Karpas-422 (cell line): Measurements from ENCODE around the gene LARP1B. TPM values are rescaled to one million over a fixed set of nuclear protein-coding genes. Genes with fewer than 3 reads are reported as not detected.
"Not testable (repeated sequence)": the region's sequence is repeated elsewhere in the genome, so short reads cannot be mapped to it uniquely, and the experiment has no call there.

Experiments used
- DNase-seq: peaks from one replicate; pipeline ENCODE4 v3.0.0-alpha.2; 2015
- H2AFZ ChIP-seq: fragments of 200-600 bp; sonication (generic); 2 replicates; pipeline ENCODE4 v1.6.1; 2014; ENCODE audit warnings: antibody characterized with exemption, low read length, mixed read lengths
- H3K27ac ChIP-seq: fragments of 200-600 bp; sonication (generic); 2 replicates; pipeline ENCODE4 v1.5.1; 2014; ENCODE audit warnings: mild to moderate bottlenecking, low read length, moderate library complexity
- H3K27me3 ChIP-seq: fragments of 200-600 bp; sonication (generic); 2 replicates; pipeline ENCODE4 v1.6.1; 2014; ENCODE audit warnings: low read length, mixed read lengths
- H3K36me3 ChIP-seq: fragments of 200-600 bp; sonication (generic); 2 replicates; pipeline ENCODE4 v1.6.1; 2014; ENCODE audit warnings: low read length, mixed read lengths; ENCODE audit not compliant: insufficient read depth
- H3K4me1 ChIP-seq: fragments of 200-600 bp; sonication (generic); 2 replicates; pipeline ENCODE4 v1.6.1; 2014; ENCODE audit warnings: mild to moderate bottlenecking, low read length, mixed read lengths
- H3K4me2 ChIP-seq: fragments of 200-600 bp; sonication (generic); 2 replicates; pipeline ENCODE4 v1.6.1; 2014; ENCODE audit warnings: low read length, low read depth, mild to moderate bottlenecking; ENCODE audit not compliant: poor library complexity, severe bottlenecking
- H3K4me3 ChIP-seq: fragments of 200-600 bp; sonication (generic); 2 replicates; pipeline ENCODE4 v1.5.1; 2014; ENCODE audit warnings: mild to moderate bottlenecking, antibody characterized with exemption, low read length, mixed read lengths
- H3K79me2 ChIP-seq: fragments of 200-600 bp; sonication (generic); 2 replicates; pipeline ENCODE4 v1.6.1; 2014; ENCODE audit warnings: mild to moderate bottlenecking, low read length, mixed read lengths
- H3K9ac ChIP-seq: fragments of 200-600 bp; sonication (generic); 2 replicates; pipeline ENCODE4 v1.6.0; 2014; ENCODE audit warnings: low read length
- H3K9me2 ChIP-seq: fragments of 200-600 bp; sonication (generic), shearing (Covaris generic); replicated peaks from 2 replicates; pipeline ENCODE4 v1.6.0; 2014; ENCODE audit warnings: mild to moderate bottlenecking, low read length, moderate library complexity; ENCODE audit not compliant: insufficient read depth
- H3K9me3 ChIP-seq: fragments of 300-700, 200-600 bp; sonication (generic); 2 replicates; pipeline ENCODE4 v1.6.1; 2014; ENCODE audit warnings: low read length, mixed read lengths
- H4K20me1 ChIP-seq: fragments of 200-600 bp; sonication (generic); 2 replicates; pipeline ENCODE4 v1.6.1; 2014; ENCODE audit warnings: mild to moderate bottlenecking, antibody characterized with exemption, low read length, low read depth; ENCODE audit not compliant: insufficient read depth
- total RNA-seq: library from RNA; depleted of rRNA; stranded (reverse); fragments of >200 nt; shearing (Covaris generic); gene quantifications from 2 replicates; pipeline ENCODE4 v1.2.3, GENCODE V29; 2014; ENCODE audit warnings: low replicate concordance; rRNA removed

The LARP1B gene
- total RNA-seq, 1 experiment from 2014 or later = 62.8 TPM

DNA sequence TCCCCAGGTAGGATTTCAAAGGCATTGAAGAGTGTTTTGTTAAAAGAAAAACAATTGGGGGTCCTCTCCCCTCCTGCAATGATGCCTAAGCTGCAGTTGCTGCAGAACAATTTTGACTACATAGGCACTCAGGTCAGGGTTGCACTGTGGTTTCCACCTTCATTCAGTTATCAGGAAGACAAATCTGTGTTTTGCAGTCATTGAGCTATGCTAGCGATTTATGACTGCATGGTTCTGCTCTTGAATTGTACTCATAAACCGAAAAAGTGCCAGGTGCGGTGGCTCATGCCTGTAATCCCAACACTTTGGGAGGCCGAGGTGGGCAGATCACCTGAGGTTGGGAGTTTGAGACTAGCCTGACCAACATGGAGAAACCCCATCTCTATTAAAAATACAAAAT lies 197.1 kb downstream of the LARP1B start:
- not testable (repeated sequence) for H3K36me3 ChIP-seq, H3K27me3 ChIP-seq, H3K9me2 ChIP-seq

DNA sequence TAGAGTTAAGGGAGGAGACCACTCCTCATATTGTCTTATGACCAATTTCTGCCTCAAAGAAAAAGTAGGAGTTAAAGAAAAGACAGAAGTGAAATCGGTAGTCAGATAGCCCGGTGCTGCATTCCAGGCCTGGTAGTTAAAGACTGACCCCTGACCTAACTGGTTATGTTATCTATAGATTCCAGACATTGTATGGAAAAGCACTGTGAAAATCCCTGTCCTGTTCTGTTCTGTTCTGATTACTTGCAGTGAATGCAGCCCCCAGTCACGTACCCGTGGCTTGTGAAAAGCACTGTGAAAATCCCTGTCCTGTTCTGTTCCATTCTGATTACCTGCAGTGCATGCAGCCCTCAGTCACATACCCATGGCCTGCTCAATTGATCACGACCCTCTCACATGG lies 198.8 kb downstream of the LARP1B start:
- not testable (repeated sequence) for H4K20me1 ChIP-seq, H3K79me2 ChIP-seq, H3K9me3 ChIP-seq, H3K9me2 ChIP-seq, H3K9ac ChIP-seq, H3K27ac ChIP-seq, DNase-seq, H3K4me3 ChIP-seq, H3K27me3 ChIP-seq, H3K36me3 ChIP-seq, H3K4me1 ChIP-seq, H2AFZ ChIP-seq, H3K4me2 ChIP-seq

More for the DNA sequence above, 197.1 kb downstream of the LARP1B start:
- not testable (repeated sequence) for H3K4me2 ChIP-seq, H3K9ac ChIP-seq, H2AFZ ChIP-seq, H3K27ac ChIP-seq, H3K4me3 ChIP-seq, H3K79me2 ChIP-seq, H4K20me1 ChIP-seq, H3K9me3 ChIP-seq, H3K4me1 ChIP-seq, DNase-seq

Other genes with a start within 250 kb of the LARP1B start
- gene PLK4, start 180.4 kb upstream of the LARP1B start, total RNA-seq = 31.2 and 68.1 TPM in 2 replicates
- 57.2 and 99.5 TPM in 2 replicates for gene MFSD8, start 96.1 kb upstream of the LARP1B start, total RNA-seq
- gene ABHD18, start 95.9 kb upstream of the LARP1B start, total RNA-seq = 15.6 and 36.6 TPM in 2 replicates
- gene PGRMC2, start 226.5 kb downstream of the LARP1B start, total RNA-seq = 23.2 and 29.9 TPM in 2 replicates